LNCAP (cell line): ENCODE measurements around the gene TMCC2.

Experiments
- TF ChIP-seq, protein P1 (sequence below): fragments of 450-650 bp; IDR thresholded peaks from 2 replicates; pipeline ENCODE4 v1.5.1; 2017; ENCODE audit warnings: mild to moderate bottlenecking

TMCC2 gene

DNA sequence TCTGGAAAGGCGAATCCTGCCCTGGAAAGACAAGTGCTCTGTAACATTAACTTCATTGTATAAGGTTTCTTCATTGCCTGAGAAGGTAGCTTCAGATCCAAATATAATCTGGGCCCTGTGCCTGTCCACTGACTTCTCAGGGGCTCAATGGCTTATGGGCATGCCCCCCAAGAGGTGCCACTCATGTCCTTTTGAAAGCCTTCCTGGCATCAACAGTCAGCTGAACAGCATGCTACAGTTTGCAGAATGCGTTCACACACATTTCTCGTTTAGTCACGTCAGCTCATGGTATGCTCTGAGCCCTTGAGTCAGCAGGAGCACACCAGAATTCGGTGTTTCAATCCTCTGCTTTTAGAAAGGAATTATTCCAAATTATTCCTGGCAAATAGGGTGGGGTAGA, 23.8 kb downstream of the TMCC2 start:
- TF ChIP-seq, protein P1, sequence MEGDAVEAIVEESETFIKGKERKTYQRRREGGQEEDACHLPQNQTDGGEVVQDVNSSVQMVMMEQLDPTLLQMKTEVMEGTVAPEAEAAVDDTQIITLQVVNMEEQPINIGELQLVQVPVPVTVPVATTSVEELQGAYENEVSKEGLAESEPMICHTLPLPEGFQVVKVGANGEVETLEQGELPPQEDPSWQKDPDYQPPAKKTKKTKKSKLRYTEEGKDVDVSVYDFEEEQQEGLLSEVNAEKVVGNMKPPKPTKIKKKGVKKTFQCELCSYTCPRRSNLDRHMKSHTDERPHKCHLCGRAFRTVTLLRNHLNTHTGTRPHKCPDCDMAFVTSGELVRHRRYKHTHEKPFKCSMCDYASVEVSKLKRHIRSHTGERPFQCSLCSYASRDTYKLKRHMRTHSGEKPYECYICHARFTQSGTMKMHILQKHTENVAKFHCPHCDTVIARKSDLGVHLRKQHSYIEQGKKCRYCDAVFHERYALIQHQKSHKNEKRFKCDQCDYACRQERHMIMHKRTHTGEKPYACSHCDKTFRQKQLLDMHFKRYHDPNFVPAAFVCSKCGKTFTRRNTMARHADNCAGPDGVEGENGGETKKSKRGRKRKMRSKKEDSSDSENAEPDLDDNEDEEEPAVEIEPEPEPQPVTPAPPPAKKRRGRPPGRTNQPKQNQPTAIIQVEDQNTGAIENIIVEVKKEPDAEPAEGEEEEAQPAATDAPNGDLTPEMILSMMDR, result no peak

DNA sequence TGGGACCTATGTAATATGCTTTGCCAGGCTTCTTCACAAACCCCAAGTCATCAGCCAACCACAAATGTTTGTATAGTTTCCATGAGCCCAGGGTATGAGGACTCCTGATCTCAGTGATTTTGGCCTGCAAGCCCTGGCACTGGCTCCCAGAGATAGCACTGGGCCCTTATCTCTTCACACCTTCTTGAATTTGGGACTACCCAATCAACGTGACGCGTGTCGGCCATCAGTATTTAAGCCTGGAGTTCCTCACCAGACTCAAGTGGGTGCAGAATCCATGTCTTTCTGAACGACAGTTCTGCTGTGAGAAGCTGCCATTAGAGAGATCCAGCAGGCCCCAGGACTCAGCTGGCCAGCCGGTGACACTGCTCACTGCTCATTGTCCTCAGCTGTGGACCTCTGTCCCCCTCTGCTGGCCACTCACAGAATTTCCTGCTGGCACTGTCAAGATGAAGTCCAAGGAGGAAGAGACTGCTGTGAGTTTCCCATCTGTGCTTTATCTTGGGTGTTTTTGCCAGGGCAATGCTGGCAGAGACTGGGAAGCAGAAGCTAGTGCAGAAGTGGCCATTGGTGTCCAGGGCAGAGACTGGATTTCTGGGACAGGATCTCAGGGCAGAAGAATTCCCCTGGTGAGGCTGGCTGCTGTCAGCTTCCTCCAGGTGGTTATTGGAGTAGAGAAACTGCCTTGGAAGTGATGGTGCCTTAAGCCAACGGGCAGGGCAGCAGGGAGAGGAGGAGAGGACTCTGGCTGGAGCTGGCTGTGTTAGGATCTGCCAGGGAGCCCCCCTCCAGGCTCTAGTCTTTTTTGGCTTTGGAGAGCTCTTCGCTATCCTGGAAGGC, 28.4 kb downstream of the TMCC2 start:
- TF ChIP-seq, protein P1, result peak; percentile 97

DNA sequence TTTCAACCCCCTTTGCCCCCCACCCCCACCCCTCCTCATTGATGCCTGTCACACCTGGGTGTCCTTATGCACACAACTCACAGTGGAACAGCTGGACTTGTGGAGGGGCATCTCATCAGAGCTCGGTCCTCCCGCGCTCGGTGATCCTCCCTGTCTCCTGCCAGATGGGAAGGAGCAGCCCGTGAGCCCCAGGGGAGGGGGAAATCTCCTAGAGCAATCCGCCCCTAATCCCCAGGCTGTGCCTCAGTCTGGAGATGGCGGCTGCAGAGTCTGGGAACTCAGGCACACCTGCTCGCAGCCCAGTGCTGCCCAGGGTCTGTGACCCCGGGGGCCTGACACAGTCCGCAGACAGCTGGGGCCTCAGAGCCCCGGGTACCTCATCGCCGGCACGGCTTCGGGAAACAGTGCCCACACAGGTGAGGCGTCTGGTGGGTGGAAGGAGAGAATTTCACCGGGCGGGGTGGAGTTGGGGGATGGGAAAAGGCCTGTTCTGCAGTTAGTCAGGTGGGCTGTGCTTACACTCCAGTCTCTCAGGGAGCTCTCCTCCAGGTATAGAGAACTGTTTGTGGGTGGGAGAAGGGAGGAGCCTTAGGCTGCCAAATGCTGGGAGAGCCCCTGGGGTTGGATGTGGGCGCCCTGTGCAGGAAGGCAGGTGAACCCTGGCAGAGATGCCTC, 29.3 kb downstream of the TMCC2 start:
- TF ChIP-seq, protein P1, result no peak

DNA sequence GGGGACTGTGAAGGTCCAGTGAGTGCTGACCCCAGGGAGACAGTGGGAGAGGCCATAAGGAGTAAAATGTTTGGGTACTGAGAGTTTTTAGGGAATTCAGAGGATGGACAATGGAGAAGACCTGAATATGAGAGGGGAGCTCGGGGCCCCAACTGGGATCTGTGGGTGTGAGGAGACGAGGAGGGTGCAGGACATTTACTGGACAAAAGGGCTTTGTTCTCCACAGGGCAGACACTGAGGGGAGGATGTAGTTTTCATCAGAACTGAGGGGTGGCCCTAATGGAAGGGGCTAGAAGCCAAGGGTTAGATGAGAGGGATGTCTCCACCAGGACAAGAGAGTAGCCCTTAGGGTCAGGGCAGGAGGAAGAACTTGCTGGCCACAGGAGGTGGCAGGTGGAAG, 30.0 kb downstream of the TMCC2 start:
- TF ChIP-seq, protein P1, result no peak

DNA sequence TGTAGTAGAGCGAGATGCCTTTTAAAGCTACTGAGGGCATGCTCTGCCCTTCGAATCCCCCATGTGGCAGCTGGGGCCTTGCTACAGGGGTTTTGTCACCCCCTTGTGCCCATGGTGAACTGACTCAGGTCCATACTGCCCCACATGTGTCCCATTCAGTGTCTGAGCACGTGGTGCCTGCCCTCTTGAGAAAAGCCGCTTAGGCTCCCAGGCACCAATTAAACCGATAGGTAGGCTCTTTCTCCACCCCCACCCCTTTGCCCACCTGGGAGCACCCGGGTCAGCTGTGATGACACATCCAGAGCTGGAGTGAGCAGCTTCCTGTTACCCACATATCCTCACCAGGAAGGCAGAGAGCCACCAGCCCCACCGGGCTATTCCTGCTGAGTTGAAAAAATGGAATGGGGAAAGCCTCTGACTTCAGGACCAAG, 30.5 kb downstream of the TMCC2 start:
- TF ChIP-seq, protein P1, result no peak

DNA sequence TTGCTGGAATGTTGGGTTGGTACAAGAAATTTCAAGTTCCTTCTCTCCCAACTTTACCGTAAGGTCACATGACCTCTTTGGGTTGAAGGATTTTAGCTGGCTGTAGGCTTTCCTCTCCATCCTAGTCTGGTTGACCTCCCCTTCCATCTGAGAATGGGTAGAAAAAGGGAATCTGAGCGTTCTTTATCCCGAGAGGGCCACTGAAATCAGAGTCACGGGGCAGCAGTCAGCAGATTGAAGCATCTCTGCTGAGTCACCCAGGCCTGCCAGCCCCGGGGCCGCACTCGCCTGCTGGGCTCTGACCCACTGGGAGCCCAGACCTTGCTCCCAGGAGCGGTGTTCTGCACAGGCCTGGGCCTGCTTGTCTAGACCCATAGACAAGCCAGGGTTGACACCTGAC, 31.0 kb downstream of the TMCC2 start:
- TF ChIP-seq, protein P1, result no peak

DNA sequence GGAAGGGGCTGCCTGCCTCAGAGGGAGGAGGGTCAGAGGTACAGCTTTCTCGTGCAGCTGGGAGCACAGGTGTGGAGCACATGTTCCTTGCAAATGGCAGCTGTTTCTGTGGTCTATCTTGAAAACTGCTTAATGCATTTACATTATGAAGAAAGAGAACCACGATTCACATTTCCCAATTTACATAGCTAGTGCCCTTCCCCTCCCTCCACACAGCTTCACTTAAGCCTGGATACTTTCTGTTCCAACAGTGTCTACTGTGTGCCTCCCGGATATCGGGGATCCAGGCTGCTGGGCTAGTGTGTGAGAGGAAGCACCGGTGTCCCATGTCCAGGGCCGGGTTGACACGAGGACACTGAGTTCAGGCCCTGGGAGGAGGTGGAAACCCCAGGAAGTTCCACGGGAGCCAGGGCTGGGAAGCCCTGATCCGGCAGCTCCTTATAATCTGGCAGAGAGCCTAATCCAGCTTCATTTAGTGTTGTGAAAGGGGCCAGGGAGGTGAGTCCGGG, 31.6 kb downstream of the TMCC2 start:
- TF ChIP-seq, protein P1, result no peak
